Glutamatergic neuron (in vitro differentiated cells): ENCODE data around the gene UBE2L3. TPM values are rescaled to one million over a fixed set of nuclear protein-coding genes. Genes with fewer than 3 reads are reported as not detected.
"Not testable (repeated sequence)": the region's sequence is repeated elsewhere in the genome, so short reads cannot be mapped to it uniquely, and the experiment has no call there.

ENCODE experiments used
- DNase-seq: peaks from one replicate; pipeline ENCODE4 v3.0.0; 2022
- H3K27ac Mint-ChIP-seq: one replicate; pipeline ENCODE4 v1.8.0; 2020; ENCODE audit warnings: mild to moderate bottlenecking, mixed read lengths, inconsistent platforms; ENCODE audit not compliant: unreplicated experiment
- H3K27me3 Mint-ChIP-seq: one replicate; pipeline ENCODE4 v1.8.0; 2020; ENCODE audit warnings: mild to moderate bottlenecking, moderate library complexity, mixed read lengths, inconsistent platforms; ENCODE audit not compliant: unreplicated experiment
- H3K36me3 Mint-ChIP-seq: one replicate; pipeline ENCODE4 v1.8.0; 2020; ENCODE audit warnings: mild to moderate bottlenecking, mixed read lengths, inconsistent platforms; ENCODE audit not compliant: unreplicated experiment
- H3K4me1 Mint-ChIP-seq: one replicate; pipeline ENCODE4 v1.8.0; 2020; ENCODE audit warnings: mild to moderate bottlenecking, low read depth, mixed read lengths, inconsistent platforms; ENCODE audit not compliant: unreplicated experiment
- H3K4me3 Mint-ChIP-seq: one replicate; pipeline ENCODE4 v1.8.0; 2020; ENCODE audit warnings: mild to moderate bottlenecking, mixed read lengths, inconsistent platforms; ENCODE audit not compliant: unreplicated experiment
- H3K9me3 Mint-ChIP-seq: one replicate; pipeline ENCODE4 v1.8.0; 2020; ENCODE audit warnings: mild to moderate bottlenecking, moderate library complexity, mixed read lengths, inconsistent platforms; ENCODE audit not compliant: unreplicated experiment
- total RNA-seq: library from RNA; stranded (reverse); fragmentation: NEBNext Ultra II Directional; extraction: Animal tissue kit (Norgen Biotek cat#: 25700); gene quantifications from one replicate; pipeline ENCODE4 v1.2.1, GENCODE V29; 2021; ENCODE audit not compliant: unreplicated experiment
- TF ChIP-seq, protein P1 (sequence below): fragments of 200-600 bp; sonication (generic); IDR thresholded peaks from one replicate; pipeline ENCODE4 v1.5.0; 2021; ENCODE audit not compliant: partially characterized antibody, unreplicated experiment

Gene UBE2L3
- total RNA-seq, 1 donor from 2014 or later = 55.9 TPM

DNA sequence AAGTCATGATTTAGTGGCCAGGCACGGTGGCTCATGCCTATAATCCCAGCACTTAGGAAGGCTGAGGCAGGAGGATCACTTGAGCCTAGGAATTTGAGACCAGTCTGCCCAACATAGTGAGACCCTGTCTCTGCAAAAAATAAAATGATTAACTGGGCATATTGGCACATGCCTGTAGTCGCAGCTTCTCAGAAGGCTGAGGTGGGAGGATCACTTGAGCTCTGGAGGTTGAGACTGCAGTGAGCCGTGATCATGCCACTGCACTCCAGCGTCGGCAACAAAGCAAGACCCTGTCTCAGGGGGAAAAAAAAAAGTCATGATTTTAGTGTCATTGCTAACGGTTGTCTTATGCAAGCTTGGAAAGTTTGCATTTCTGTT lies 11.9 kb downstream of the UBE2L3 start:
- Mint-ChIP-seq H3K4me3 (no peak overlapping the region), H3K36me3 (no peaks in the 10 kb centered on the region), H3K27ac (no peak overlapping the region)

DNA sequence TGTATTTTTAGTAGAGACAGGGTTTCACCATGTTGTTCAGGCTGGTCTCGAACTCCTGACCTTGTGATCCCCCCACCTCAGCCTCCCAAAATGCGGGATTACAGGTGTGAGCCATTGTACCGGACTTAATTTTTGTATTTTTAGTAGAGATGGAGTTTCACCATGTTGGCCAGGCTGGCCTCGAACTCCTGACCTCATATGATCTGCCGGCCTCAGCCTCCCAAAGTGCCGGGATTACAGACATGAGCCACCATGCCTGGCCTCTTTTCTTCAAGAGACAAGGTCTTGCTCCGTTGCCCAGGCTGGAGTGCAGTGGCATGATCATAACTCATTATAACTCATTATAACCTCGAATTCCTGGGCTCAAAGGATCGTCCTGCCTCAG lies 13.1 kb downstream of the UBE2L3 start:
- H3K4me3 Mint-ChIP-seq, H3K27ac Mint-ChIP-seq, H3K36me3 Mint-ChIP-seq, H3K9me3 Mint-ChIP-seq, DNase-seq, H3K27me3 Mint-ChIP-seq: not testable (repeated sequence)
- peaks cover 14% of the 10 kb centered on the region for H3K4me1 Mint-ChIP-seq

More for the DNA sequence above, 11.9 kb downstream of the UBE2L3 start:
- H3K4me1 Mint-ChIP-seq = peaks cover 14% of the 10 kb centered on the region
- no peak for DNase-seq
- peaks cover 3% of the 10 kb centered on the region for H3K27me3 Mint-ChIP-seq
- H3K9me3 Mint-ChIP-seq = peaks cover 2% of the 10 kb centered on the region
- TF ChIP-seq, protein P1, sequence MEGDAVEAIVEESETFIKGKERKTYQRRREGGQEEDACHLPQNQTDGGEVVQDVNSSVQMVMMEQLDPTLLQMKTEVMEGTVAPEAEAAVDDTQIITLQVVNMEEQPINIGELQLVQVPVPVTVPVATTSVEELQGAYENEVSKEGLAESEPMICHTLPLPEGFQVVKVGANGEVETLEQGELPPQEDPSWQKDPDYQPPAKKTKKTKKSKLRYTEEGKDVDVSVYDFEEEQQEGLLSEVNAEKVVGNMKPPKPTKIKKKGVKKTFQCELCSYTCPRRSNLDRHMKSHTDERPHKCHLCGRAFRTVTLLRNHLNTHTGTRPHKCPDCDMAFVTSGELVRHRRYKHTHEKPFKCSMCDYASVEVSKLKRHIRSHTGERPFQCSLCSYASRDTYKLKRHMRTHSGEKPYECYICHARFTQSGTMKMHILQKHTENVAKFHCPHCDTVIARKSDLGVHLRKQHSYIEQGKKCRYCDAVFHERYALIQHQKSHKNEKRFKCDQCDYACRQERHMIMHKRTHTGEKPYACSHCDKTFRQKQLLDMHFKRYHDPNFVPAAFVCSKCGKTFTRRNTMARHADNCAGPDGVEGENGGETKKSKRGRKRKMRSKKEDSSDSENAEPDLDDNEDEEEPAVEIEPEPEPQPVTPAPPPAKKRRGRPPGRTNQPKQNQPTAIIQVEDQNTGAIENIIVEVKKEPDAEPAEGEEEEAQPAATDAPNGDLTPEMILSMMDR = no peak

DNA sequence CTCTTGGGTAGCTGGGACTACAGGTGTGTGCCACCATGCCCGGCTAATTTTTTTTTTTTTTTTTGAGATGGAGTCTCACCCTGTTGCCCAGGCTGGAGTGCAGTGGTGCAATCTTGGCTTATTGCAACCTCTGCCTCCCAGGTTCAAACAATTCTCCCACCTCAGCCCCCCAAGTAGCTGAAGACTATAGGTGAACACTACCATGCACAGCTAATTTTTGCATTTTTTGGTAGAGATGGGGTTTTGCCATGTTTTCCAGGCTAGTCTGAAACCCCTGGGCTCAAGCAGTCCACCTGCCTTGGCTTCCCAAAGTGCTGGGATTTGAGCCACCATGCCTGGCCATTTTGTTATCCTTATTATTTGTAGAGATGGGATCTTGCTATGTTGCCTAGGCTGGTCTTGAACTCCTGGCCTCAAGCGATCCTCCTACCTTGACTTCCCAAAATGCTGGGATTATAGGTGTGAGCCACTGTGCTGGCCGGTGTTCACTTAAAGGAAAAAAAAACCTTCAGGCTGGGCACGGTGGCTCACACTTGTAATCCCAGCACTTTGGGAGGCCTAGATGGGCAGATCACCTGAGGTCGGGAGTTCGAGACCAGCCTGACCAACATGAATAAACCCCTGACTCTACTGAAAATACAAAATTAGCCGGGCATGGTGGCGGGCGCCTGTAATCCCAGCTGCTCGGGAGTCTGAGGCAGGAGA lies 13.6 kb downstream of the UBE2L3 start:
- not testable (repeated sequence) for H3K4me3 Mint-ChIP-seq, H3K27ac Mint-ChIP-seq, DNase-seq, H3K9me3 Mint-ChIP-seq, H3K27me3 Mint-ChIP-seq, H3K36me3 Mint-ChIP-seq
- peaks cover 14% of the 10 kb centered on the region for H3K4me1 Mint-ChIP-seq

DNA sequence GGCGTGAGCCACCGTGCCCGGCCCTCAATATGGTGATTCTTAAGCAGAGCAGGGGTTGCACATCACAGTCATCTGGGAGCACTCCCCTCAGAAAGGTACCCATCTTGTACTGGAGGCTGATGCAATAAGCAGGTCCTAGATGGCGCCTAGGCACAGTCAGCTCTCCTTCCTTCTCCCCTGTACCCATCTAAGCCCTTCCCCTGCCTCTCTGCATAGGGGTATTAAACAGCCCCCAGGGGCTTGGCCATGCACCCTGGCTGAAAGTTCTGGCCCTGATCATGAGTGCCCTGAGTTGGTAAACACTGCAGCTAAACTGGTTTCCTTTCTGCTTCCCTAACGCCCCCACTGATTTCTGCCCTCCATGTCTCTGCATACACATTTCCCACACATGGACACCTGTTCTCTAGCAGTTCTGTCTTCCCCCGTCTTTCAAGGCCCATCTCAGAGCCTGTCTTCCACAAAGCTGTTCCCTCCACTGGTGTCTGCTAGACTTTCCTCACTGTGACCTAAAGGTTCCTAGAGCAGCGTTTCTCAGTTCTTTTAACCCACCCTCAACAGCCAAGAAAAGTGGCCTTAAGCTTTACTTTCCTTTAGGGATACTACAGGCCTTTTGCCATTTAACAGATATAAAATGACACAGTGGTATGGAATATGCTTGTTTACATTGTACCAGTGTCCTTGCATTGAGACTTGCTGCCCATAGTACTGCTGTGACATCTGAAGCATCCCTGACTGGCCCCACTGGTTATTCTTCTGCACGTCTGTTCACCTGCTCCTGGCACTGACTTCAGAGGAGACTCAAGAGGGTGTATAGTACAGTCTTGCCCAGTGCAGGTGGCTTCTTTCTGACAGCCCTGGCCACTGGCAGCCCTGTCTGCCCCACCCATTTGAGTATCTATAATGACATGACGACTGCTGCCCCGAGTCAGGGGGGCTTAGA lies 15.6 kb downstream of the UBE2L3 start:
- TF ChIP-seq, protein P1 = no peak
- Mint-ChIP-seq H3K4me1 (peaks cover 15% of the 10 kb centered on the region), H3K27me3 (peaks cover 3% of the 10 kb centered on the region), H3K27ac (peak overlapping the region; percentile 42), H3K36me3 (no peaks in the 10 kb centered on the region), H3K9me3 (no peaks in the 10 kb centered on the region), H3K4me3 (no peak overlapping the region)
- DNase-seq = no peak

DNA sequence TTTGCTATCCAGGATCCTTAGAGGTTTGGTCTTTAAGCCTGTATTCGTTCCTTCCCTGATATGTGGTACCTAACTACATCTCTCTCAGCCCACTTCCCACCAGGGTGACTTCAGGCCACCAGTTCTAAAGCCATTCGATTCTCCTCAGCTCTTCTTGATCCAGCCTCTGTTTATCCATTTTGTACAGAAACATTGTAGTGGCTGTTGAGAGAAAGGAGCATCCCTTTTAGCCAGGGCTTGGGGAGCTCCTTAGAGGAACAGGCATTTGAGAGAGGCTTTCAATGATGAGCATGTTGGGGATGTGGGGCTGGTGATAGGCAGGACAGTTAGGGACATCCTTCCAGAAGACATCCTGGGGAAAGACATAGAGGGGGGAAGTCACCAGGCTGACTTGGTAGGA lies 17.9 kb downstream of the UBE2L3 start:
- Mint-ChIP-seq H3K27ac (no peak overlapping the region), H3K9me3 (peaks cover 6% of the 10 kb centered on the region), H3K27me3 (peaks cover 3% of the 10 kb centered on the region), H3K4me1 (peaks cover 13% of the 10 kb centered on the region), H3K4me3 (no peak overlapping the region), H3K36me3 (no peaks in the 10 kb centered on the region)
- no peak for DNase-seq
- TF ChIP-seq, protein P1 = no peak
